Neural progenitor cell (in vitro differentiated cells): ENCODE data around the gene NR2F6. TPM values are rescaled to one million over a fixed set of nuclear protein-coding genes. Genes with fewer than 3 reads are reported as not detected.

Experiments
- DNase-seq: peaks from one replicate; pipeline ENCODE4 v3.0.0-alpha.2; 2016; ENCODE audit warnings: low spot score
- H2AFZ ChIP-seq: fragments of 200-600 bp; sonication (generic); replicated peaks from 2 replicates; pipeline ENCODE4 v1.6.1; 2016; ENCODE audit warnings: antibody characterized with exemption
- H3F3A ChIP-seq: fragments of 200-600 bp; sonication (generic); 2 replicates; pipeline ENCODE4 v1.6.1; 2016; ENCODE audit warnings: antibody characterized with exemption, low read depth
- H3K27ac ChIP-seq: fragments of 200-600 bp; sonication (generic); 2 replicates; pipeline ENCODE4 v1.5.1; 2016; ENCODE audit warnings: mild to moderate bottlenecking
- H3K27me3 ChIP-seq: fragments of 200-600 bp; sonication (generic); 2 replicates; pipeline ENCODE4 v1.6.1; 2016; ENCODE audit warnings: mild to moderate bottlenecking, moderate library complexity
- H3K36me3 ChIP-seq: fragments of 200-600 bp; sonication (generic); 2 replicates; pipeline ENCODE4 v1.5.1; 2016
- H3K4me1 ChIP-seq: fragments of 200-600 bp; sonication (generic); 2 replicates; pipeline ENCODE4 v1.6.1; 2016; ENCODE audit warnings: mixed run types
- H3K4me2 ChIP-seq: fragments of 200-600 bp; sonication (generic); 2 replicates; pipeline ENCODE4 v1.6.1; 2016
- H3K4me3 ChIP-seq: fragments of 200-600 bp; sonication (generic); 2 replicates; pipeline ENCODE4 v1.5.1; 2016
- H3K79me2 ChIP-seq: fragments of 200-600 bp; sonication (generic); 2 replicates; pipeline ENCODE4 v1.6.1; 2016; ENCODE audit warnings: low read depth
- H3K9ac ChIP-seq: fragments of 200-600 bp; sonication (generic); 2 replicates; pipeline ENCODE4 v1.6.1; 2016
- H3K9me3 ChIP-seq: fragments of 200-600 bp; sonication (generic); 2 replicates; pipeline ENCODE4 v1.5.1; 2016; ENCODE audit warnings: low read depth
- H4K20me1 ChIP-seq: fragments of 200-600 bp; sonication (generic); 2 replicates; pipeline ENCODE4 v1.6.1; 2016; ENCODE audit warnings: low read depth
- H3K27ac Mint-ChIP-seq: 3 replicates; pipeline ENCODE4 v1.8.0; 2021; ENCODE audit warnings: mixed read lengths
- H3K27me3 Mint-ChIP-seq: 2 replicates; pipeline ENCODE4 v1.8.0; 2022; ENCODE audit warnings: low read depth, mild to moderate bottlenecking, inconsistent platforms, moderate library complexity, mixed read lengths; ENCODE audit not compliant: insufficient read depth
- H3K36me3 Mint-ChIP-seq: 3 replicates; pipeline ENCODE4 v1.8.0; 2021; ENCODE audit warnings: mixed read lengths
- H3K4me1 Mint-ChIP-seq: 3 replicates; pipeline ENCODE4 v1.8.0; 2021; ENCODE audit warnings: mixed read lengths
- H3K4me3 Mint-ChIP-seq: 3 replicates; pipeline ENCODE4 v1.8.0; 2021; ENCODE audit warnings: mild to moderate bottlenecking, moderate library complexity, mixed read lengths
- H3K9me3 Mint-ChIP-seq: 3 replicates; pipeline ENCODE4 v1.8.0; 2020; ENCODE audit warnings: mixed read lengths
- EZH2 ChIP-seq: fragments of 200-600 bp; sonication (generic); IDR thresholded peaks from 2 replicates; pipeline ENCODE4 v1.6.1; 2017; ENCODE audit warnings: antibody characterized with exemption, mild to moderate bottlenecking, moderate library complexity
- EZH2phosphoT487 ChIP-seq: fragments of 200-600 bp; sonication (generic); IDR thresholded peaks from 2 replicates; pipeline ENCODE4 v1.6.1; 2017; ENCODE audit warnings: antibody characterized with exemption
- total RNA-seq: library from RNA; depleted of rRNA; stranded (reverse); fragments of >200 nt; gene quantifications from 2 replicates; pipeline ENCODE4 v1.2.3, GENCODE V29; 2015; ENCODE audit warnings: low replicate concordance
- TF ChIP-seq, protein P1 (sequence below): fragments of 200-600 bp; sonication (generic); IDR thresholded peaks from 2 replicates; pipeline ENCODE4 v1.5.1; 2017; ENCODE audit warnings: antibody characterized with exemption, mild to moderate bottlenecking

Gene NR2F6
- total RNA-seq, 1 donor from 2014 or later: 14.3 TPM

DNA sequence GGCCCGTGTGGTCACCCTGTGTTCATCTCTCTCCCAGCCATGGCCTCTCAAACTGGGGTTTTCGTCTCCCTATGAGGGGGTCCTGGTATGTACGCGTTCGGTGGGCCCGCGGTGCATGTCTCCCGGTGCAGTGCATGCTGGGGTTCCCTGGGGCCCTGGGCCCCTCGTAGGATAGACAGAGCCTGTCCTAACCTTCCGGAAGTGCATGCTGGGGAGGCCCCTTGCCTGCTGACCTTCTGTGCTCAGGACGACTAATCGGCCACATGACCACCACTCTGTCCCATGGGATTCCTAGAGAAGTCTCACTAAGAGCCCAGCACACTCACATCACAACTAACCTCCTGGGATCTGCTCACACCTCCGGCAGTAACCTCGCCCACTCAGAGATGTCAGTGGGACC lies 35.4 kb downstream of the NR2F6 start:
- H3K9ac ChIP-seq: no peak overlapping the region
- H3K4me2 ChIP-seq: no peak overlapping the region
- H3K79me2 ChIP-seq: no peaks in the 10 kb centered on the region
- no peak for DNase-seq
- no peaks in the 10 kb centered on the region for H3K27me3 ChIP-seq
- TF ChIP-seq, protein P1, sequence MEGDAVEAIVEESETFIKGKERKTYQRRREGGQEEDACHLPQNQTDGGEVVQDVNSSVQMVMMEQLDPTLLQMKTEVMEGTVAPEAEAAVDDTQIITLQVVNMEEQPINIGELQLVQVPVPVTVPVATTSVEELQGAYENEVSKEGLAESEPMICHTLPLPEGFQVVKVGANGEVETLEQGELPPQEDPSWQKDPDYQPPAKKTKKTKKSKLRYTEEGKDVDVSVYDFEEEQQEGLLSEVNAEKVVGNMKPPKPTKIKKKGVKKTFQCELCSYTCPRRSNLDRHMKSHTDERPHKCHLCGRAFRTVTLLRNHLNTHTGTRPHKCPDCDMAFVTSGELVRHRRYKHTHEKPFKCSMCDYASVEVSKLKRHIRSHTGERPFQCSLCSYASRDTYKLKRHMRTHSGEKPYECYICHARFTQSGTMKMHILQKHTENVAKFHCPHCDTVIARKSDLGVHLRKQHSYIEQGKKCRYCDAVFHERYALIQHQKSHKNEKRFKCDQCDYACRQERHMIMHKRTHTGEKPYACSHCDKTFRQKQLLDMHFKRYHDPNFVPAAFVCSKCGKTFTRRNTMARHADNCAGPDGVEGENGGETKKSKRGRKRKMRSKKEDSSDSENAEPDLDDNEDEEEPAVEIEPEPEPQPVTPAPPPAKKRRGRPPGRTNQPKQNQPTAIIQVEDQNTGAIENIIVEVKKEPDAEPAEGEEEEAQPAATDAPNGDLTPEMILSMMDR: no peak
- TF ChIP-seq EZH2 (no peak), EZH2phosphoT487 (no peak)
- H3F3A ChIP-seq: peaks cover 11% of the 10 kb centered on the region
- Mint-ChIP-seq H3K4me1 (peaks cover 13% of the 10 kb centered on the region), H3K27ac (no peak overlapping the region), H3K9me3 (no peaks in the 10 kb centered on the region), H3K4me3 (no peak overlapping the region), H3K27me3 (peaks cover 7% of the 10 kb centered on the region), H3K36me3 (peaks cover 21% of the 10 kb centered on the region)
- no peaks in the 10 kb centered on the region for H3K36me3 ChIP-seq
- H3K4me1 ChIP-seq: peaks cover 8% of the 10 kb centered on the region
- no peak overlapping the region for H2AFZ ChIP-seq
- no peak overlapping the region for H3K4me3 ChIP-seq
- H3K27ac ChIP-seq: no peak overlapping the region
- H3K9me3 ChIP-seq: no peaks in the 10 kb centered on the region
- H4K20me1 ChIP-seq: no peaks in the 10 kb centered on the region

DNA sequence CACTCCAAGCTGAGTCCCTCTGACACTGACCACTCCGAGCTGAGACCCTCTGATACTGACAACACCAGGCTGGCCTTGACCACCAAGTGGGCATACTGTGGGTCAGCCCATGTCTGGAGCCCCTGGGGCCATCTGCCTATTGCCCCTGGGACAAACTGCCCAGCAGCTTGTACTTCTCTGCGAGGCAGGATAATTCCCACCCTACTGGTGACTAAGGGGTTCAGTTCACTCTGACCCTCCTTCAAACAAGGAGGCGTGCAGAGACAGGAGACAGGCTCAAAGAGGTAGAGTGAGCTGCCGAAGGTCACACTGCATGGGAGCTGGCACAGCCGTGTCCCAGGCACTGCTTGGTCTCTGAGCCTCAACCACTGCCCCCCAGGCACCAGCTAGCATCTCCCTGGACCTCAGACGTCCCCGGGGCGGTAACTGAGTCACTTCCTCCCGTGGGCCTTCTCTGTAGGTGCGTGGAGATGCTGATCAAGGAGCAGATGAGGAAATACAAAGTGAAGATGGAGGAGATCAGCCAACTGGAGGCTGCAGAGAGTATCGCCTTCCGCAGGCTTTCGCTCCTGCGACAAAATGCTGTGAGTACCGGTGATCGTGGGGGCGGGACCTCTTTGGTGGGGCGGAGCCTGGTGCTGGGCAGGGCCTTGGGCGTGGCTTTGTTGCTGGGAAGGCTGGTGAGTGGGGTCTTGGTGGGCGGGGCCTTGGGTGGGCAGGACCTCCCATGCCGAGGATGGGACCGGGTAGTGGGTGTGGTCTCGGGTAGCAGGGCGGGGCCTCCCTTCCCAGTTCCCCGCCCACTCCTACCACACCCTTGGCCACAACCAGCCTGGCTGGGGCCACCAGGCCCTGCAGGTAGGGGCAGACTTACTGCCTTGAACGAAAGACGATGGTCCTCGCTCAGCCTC lies 36.3 kb downstream of the NR2F6 start:
- H3K36me3 ChIP-seq: no peaks in the 10 kb centered on the region
- peaks cover 2% of the 10 kb centered on the region for H3K27me3 Mint-ChIP-seq
- TF ChIP-seq, protein P1: no peak
- no peak for TF ChIP-seq EZH2phosphoT487
- no peak for TF ChIP-seq EZH2
- no peak overlapping the region for H3K4me3 ChIP-seq
- H4K20me1 ChIP-seq: no peaks in the 10 kb centered on the region
- H3K4me2 ChIP-seq: peak overlapping the region; percentile 17
- peak; percentile 93 for DNase-seq
- H3K36me3 Mint-ChIP-seq: peaks cover 21% of the 10 kb centered on the region
- no peaks in the 10 kb centered on the region for H3K27me3 ChIP-seq
- H3K79me2 ChIP-seq: no peaks in the 10 kb centered on the region
- no peaks in the 10 kb centered on the region for H3K9me3 Mint-ChIP-seq
- peaks cover 4% of the 10 kb centered on the region for H3K4me1 ChIP-seq
- no peak overlapping the region for H2AFZ ChIP-seq
- H3K27ac ChIP-seq: no peak overlapping the region
- no peaks in the 10 kb centered on the region for H3K9me3 ChIP-seq
- peaks cover 6% of the 10 kb centered on the region for H3F3A ChIP-seq
- H3K9ac ChIP-seq: no peak overlapping the region
- no peak overlapping the region for H3K27ac Mint-ChIP-seq
- H3K4me1 Mint-ChIP-seq: peaks cover 7% of the 10 kb centered on the region
- no peak overlapping the region for H3K4me3 Mint-ChIP-seq

DNA sequence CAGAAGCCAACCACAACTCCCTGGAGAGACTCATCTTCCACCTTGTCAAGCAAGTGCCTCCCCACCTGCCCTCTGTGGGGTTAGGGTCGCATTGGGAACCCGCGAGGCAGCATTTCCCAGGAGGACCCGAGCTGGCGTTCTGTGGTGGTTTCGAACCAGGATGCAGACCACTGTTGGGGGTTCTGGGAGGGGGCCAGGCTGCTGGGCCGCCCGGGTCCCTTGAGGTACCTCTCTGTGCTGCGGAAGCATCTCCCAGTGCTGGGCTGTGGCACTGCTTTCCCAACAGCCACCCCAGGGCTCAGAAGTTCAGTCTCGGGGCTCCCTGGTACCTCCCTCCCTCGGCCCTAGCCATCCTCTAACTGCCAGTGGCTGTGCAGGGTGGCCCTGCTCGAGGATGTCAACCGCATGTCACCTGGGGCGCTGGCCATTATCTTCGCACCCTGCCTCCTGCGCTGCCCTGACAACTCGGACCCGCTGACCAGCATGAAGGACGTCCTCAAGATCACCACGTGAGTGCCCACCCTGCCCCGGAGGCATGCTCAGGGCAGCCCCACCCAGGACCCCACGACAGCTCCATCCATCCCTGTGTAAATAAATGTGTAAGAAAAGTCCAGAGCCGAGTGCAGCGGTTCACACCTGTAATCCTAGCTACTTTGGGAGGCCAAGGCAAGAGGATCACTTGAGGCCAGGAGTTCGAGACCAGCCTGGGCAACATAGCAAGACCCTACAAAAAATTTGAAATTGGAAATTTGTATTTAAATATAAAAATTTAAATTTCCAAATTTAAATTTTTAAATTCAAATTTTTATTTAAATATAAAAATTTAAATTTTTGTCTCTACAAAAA lies 38.8 kb downstream of the NR2F6 start:
- Histone ChIP-seq H3K4me2 (no peak overlapping the region), H3K27me3 (no peaks in the 10 kb centered on the region), H3K27ac (no peak overlapping the region), H3K79me2 (no peaks in the 10 kb centered on the region), H4K20me1 (no peaks in the 10 kb centered on the region), H3F3A (peaks cover 6% of the 10 kb centered on the region), H3K36me3 (no peaks in the 10 kb centered on the region), H2AFZ (no peak overlapping the region), H3K9ac (no peak overlapping the region), H3K4me1 (peaks cover 3% of the 10 kb centered on the region), H3K9me3 (no peaks in the 10 kb centered on the region), H3K4me3 (no peak overlapping the region)
- peak overlapping the region; percentile 48 for H3K4me3 Mint-ChIP-seq
- no peak for DNase-seq
- no peak overlapping the region for H3K27ac Mint-ChIP-seq
- peaks cover 27% of the 10 kb centered on the region for H3K36me3 Mint-ChIP-seq
- H3K9me3 Mint-ChIP-seq: no peaks in the 10 kb centered on the region
- peaks cover 5% of the 10 kb centered on the region for H3K4me1 Mint-ChIP-seq
- TF ChIP-seq EZH2phosphoT487 (no peak), EZH2 (no peak)
- TF ChIP-seq, protein P1: no peak
- H3K27me3 Mint-ChIP-seq: peaks cover 3% of the 10 kb centered on the region
